K562 (cell line): ENCODE data around the gene ARHGAP26. TPM values are rescaled to one million over a fixed set of nuclear protein-coding genes. Genes with fewer than 3 reads are reported as not detected.

Experiments
- KAT2B ChIP-seq: IDR thresholded peaks from one replicate; pipeline ENCODE4 v1.6.1; 2012; ENCODE audit warnings: low read depth, mild to moderate bottlenecking, control low read depth, inconsistent platforms, low read length, moderate library complexity
- KLF16 ChIP-seq: IDR thresholded peaks from 2 replicates; pipeline ENCODE4 v1.6.1; 2016; ENCODE audit warnings: antibody characterized with exemption
- NFE2 ChIP-seq: IDR thresholded peaks from 2 replicates; pipeline ENCODE4 v1.6.1; 2014; ENCODE audit warnings: antibody characterized with exemption, low read depth
- XRCC3 ChIP-seq: fragments of 450-650 bp; IDR thresholded peaks from 2 replicates; pipeline ENCODE4 v1.6.1; 2017; ENCODE audit warnings: mild to moderate bottlenecking, moderate library complexity
- ZC3H4 ChIP-seq: sonication (generic); formaldehyde crosslinking; IDR thresholded peaks from 2 replicates; pipeline ENCODE4 v1.9.0; 2021; ENCODE audit warnings: missing genetic modification reagents, borderline replicate concordance
- polyA plus RNA-seq, 8 experiments: library from polyadenylated mRNA; depleted of rRNA in 4 of 8; stranded (reverse) in 5 of 8; unstranded in 3 of 8; fragments of >200 nt; fragmentation: Nextera tagmentation in 2 of 8; fragmentation: Illumina TruSeq in 1 of 8; extraction: Ambion mirVana in 2 of 8; extraction: Trizol in 1 of 8; gene quantifications; 2 replicates each; pipeline versions ENCODE4 v1.2.1 to v1.2.3, GENCODE V29; 2011 to 2014; ENCODE audit warnings: inconsistent platforms in 1 of 8, missing spikeins in 1 of 8
- total RNA-seq, 7 experiments: library from RNA; depleted of rRNA in 6 of 7; stranded (reverse); fragments of >200 nt in 6 of 7; fragmentation: Illumina TruSeq in 2 of 7; extraction: Trizol in 2 of 7; gene quantifications; 2 replicates each; pipeline versions ENCODE4 v1.2.1 to v1.2.3, GENCODE V29; 2011 to 2021; ENCODE audit warnings: low replicate concordance in 1 of 7
- TF ChIP-seq, protein P1 (sequence below), 2 experiments: fragments of 450-650 bp in 1 of 2; sonication (generic) in 1 of 2; formaldehyde crosslinking in 1 of 2; IDR thresholded peaks; 2 replicates each; pipeline versions ENCODE4 v1.7.1 to v1.9.0; 2016 to 2022; ENCODE audit warnings: inconsistent platforms in 1 of 2, mild to moderate bottlenecking in 1 of 2, missing genetic modification reagents in 1 of 2
- TF ChIP-seq, protein P2 (sequence below): fragments of 450-650 bp; IDR thresholded peaks from 2 replicates; pipeline ENCODE4 v1.6.1; 2016; ENCODE audit warnings: borderline replicate concordance
- TF ChIP-seq, protein P3 (sequence below): IDR thresholded peaks from 2 replicates; pipeline ENCODE4 v1.6.1; 2014; ENCODE audit warnings: antibody characterized with exemption
- TF ChIP-seq, protein P4 (sequence below): fragments of 250-450 bp; sonication (Bioruptor Pico); IDR thresholded peaks from 2 replicates; pipeline ENCODE4 v1.8.0; 2022; ENCODE audit warnings: moderate library complexity, mild to moderate bottlenecking, inconsistent platforms
- TF ChIP-seq, protein P5 (sequence below): fragments of 200-400 bp; formaldehyde crosslinking; IDR thresholded peaks from 2 replicates; pipeline ENCODE4 v1.6.1; 2017; ENCODE audit warnings: mild to moderate bottlenecking, low read depth, low read length, moderate library complexity

Gene ARHGAP26
- total and polyA plus RNA-seq, 9 of the 15 experiments (the other 6 are each of a cell fraction or from before 2014, with no cell fraction given), result 0.13 to 1.1 (median 0.55) TPM

DNA sequence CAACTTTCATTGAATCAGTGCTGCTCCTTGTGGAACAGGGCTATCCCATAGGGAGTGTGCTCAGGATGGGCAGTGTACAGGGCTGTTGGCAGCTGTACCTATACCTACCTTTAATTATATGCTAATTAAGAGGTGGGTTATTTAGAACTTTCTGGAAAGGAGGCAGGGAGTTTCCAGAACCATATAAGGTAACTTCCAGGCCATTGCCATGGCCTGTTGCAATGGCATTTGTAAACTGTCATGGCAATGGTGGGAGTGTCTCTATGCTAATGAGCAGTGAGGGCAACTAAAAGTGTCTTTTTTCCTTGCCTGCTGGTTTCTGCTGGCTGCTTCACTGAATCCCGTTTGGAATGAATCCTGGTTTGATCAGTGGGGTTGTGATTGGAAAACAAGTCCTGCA is 2.3 kb upstream of the ARHGAP26 start (continued):
- TF ChIP-seq, protein P1, sequence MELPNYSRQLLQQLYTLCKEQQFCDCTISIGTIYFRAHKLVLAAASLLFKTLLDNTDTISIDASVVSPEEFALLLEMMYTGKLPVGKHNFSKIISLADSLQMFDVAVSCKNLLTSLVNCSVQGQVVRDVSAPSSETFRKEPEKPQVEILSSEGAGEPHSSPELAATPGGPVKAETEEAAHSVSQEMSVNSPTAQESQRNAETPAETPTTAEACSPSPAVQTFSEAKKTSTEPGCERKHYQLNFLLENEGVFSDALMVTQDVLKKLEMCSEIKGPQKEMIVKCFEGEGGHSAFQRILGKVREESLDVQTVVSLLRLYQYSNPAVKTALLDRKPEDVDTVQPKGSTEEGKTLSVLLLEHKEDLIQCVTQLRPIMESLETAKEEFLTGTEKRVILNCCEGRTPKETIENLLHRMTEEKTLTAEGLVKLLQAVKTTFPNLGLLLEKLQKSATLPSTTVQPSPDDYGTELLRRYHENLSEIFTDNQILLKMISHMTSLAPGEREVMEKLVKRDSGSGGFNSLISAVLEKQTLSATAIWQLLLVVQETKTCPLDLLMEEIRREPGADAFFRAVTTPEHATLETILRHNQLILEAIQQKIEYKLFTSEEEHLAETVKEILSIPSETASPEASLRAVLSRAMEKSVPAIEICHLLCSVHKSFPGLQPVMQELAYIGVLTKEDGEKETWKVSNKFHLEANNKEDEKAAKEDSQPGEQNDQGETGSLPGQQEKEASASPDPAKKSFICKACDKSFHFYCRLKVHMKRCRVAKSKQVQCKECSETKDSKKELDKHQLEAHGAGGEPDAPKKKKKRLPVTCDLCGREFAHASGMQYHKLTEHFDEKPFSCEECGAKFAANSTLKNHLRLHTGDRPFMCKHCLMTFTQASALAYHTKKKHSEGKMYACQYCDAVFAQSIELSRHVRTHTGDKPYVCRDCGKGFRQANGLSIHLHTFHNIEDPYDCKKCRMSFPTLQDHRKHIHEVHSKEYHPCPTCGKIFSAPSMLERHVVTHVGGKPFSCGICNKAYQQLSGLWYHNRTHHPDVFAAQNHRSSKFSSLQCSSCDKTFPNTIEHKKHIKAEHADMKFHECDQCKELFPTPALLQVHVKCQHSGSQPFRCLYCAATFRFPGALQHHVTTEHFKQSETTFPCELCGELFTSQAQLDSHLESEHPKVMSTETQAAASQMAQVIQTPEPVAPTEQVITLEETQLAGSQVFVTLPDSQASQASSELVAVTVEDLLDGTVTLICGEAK (IDR thresholded peaks at IDR 0.05), result no peak
- TF ChIP-seq, protein P1 (CRISPR knock-in tag; IDR thresholded peaks at IDR 0.05), result no peak
- TF ChIP-seq, protein P2, sequence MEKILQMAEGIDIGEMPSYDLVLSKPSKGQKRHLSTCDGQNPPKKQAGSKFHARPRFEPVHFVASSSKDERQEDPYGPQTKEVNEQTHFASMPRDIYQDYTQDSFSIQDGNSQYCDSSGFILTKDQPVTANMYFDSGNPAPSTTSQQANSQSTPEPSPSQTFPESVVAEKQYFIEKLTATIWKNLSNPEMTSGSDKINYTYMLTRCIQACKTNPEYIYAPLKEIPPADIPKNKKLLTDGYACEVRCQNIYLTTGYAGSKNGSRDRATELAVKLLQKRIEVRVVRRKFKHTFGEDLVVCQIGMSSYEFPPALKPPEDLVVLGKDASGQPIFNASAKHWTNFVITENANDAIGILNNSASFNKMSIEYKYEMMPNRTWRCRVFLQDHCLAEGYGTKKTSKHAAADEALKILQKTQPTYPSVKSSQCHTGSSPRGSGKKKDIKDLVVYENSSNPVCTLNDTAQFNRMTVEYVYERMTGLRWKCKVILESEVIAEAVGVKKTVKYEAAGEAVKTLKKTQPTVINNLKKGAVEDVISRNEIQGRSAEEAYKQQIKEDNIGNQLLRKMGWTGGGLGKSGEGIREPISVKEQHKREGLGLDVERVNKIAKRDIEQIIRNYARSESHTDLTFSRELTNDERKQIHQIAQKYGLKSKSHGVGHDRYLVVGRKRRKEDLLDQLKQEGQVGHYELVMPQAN, result no peak
- TF ChIP-seq NFE2, result no peak
- no peak for TF ChIP-seq KAT2B
- TF ChIP-seq, protein P3, sequence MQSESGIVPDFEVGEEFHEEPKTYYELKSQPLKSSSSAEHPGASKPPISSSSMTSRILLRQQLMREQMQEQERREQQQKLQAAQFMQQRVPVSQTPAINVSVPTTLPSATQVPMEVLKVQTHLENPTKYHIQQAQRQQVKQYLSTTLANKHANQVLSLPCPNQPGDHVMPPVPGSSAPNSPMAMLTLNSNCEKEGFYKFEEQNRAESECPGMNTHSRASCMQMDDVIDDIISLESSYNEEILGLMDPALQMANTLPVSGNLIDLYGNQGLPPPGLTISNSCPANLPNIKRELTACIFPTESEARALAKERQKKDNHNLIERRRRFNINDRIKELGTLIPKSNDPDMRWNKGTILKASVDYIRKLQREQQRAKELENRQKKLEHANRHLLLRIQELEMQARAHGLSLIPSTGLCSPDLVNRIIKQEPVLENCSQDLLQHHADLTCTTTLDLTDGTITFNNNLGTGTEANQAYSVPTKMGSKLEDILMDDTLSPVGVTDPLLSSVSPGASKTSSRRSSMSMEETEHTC, result no peak
- no peak for TF ChIP-seq XRCC3
- no peak for TF ChIP-seq ZC3H4
- no peak for TF ChIP-seq KLF16
- TF ChIP-seq, protein P4, sequence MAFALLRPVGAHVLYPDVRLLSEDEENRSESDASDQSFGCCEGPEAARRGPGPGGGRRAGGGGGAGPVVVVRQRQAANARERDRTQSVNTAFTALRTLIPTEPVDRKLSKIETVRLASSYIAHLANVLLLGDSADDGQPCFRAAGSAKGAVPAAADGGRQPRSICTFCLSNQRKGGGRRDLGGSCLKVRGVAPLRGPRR, result no peak
- TF ChIP-seq, protein P5, sequence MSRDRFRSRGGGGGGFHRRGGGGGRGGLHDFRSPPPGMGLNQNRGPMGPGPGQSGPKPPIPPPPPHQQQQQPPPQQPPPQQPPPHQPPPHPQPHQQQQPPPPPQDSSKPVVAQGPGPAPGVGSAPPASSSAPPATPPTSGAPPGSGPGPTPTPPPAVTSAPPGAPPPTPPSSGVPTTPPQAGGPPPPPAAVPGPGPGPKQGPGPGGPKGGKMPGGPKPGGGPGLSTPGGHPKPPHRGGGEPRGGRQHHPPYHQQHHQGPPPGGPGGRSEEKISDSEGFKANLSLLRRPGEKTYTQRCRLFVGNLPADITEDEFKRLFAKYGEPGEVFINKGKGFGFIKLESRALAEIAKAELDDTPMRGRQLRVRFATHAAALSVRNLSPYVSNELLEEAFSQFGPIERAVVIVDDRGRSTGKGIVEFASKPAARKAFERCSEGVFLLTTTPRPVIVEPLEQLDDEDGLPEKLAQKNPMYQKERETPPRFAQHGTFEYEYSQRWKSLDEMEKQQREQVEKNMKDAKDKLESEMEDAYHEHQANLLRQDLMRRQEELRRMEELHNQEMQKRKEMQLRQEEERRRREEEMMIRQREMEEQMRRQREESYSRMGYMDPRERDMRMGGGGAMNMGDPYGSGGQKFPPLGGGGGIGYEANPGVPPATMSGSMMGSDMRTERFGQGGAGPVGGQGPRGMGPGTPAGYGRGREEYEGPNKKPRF, result no peak
